ENCODE results near the gene ELOF1.
"Not testable (repeated sequence)": the region's sequence is repeated elsewhere in the genome, so short reads cannot be mapped to it uniquely, and the experiment has no call there.

DNA sequence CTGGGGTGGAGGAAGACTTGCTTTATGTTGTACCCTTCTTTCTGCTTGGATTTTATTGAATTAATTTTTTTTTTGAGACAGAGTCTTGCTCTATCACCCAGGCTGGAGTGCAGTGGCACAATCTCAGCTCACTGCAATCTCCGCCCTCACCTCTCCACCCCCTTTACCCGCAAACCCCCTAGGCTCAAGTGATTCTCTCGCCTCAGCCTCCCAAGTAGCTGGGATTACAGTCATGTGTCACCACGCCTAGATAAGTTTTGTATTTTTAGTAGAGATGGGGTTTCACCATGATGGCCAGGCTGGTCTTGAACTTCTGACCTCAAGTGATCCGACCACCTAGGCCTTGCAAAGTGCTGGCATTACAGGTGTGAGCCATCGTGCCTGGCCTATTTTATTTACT is 14.3 kb upstream of the ELOF1 start:
- TF ChIP-seq, protein P1, sequence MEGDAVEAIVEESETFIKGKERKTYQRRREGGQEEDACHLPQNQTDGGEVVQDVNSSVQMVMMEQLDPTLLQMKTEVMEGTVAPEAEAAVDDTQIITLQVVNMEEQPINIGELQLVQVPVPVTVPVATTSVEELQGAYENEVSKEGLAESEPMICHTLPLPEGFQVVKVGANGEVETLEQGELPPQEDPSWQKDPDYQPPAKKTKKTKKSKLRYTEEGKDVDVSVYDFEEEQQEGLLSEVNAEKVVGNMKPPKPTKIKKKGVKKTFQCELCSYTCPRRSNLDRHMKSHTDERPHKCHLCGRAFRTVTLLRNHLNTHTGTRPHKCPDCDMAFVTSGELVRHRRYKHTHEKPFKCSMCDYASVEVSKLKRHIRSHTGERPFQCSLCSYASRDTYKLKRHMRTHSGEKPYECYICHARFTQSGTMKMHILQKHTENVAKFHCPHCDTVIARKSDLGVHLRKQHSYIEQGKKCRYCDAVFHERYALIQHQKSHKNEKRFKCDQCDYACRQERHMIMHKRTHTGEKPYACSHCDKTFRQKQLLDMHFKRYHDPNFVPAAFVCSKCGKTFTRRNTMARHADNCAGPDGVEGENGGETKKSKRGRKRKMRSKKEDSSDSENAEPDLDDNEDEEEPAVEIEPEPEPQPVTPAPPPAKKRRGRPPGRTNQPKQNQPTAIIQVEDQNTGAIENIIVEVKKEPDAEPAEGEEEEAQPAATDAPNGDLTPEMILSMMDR (conservative IDR thresholded peaks at IDR 0.05), result not testable (repeated sequence)
- TF ChIP-seq EZH2 (IDR thresholded peaks at IDR 0.05; ENCODE audit: low read depth), result not testable (repeated sequence)
